Subcutaneous abdominal adipose tissue (tissue), 5 donors: ENCODE results near the gene BMS1.
"Not testable (repeated sequence)": the region's sequence is repeated elsewhere in the genome, so short reads cannot be mapped to it uniquely, and the experiment has no call there.

Experiments
- H3K27ac ChIP-seq: one replicate; pipeline ENCODE4 v1.7.0; 2013; ENCODE audit warnings: low read depth, mild to moderate bottlenecking, inconsistent platforms, low read length, moderate library complexity
- H3K27me3 ChIP-seq, 5 donors: one replicate each; pipeline ENCODE4 v1.7.0; 2013; ENCODE audit warnings: low read length in 5 of 5, inconsistent platforms in 1 of 5; ENCODE audit not compliant: control insufficient read depth in 5 of 5, insufficient read depth in 4 of 5
- H3K36me3 ChIP-seq, 5 donors: one replicate each; pipeline ENCODE4 v1.7.0; 2013; ENCODE audit warnings: low read length in 5 of 5; ENCODE audit not compliant: control insufficient read depth in 5 of 5, insufficient read depth in 5 of 5
- H3K4me1 ChIP-seq, 5 donors: one replicate each; pipeline ENCODE4 v1.7.0; 2013; ENCODE audit warnings: low read length in 5 of 5, mild to moderate bottlenecking in 3 of 5, moderate library complexity in 1 of 5; ENCODE audit not compliant: control insufficient read depth in 5 of 5, insufficient read depth in 5 of 5
- H3K4me3 ChIP-seq, 5 donors: one replicate each; pipeline ENCODE4 v1.7.0; 2013; ENCODE audit warnings: low read length in 5 of 5, low read depth in 1 of 5
- H3K9ac ChIP-seq, 5 donors: one replicate each; pipeline ENCODE4 v1.7.0; 2013; ENCODE audit warnings: low read length in 5 of 5, mild to moderate bottlenecking in 4 of 5, moderate library complexity in 3 of 5
- H3K9me3 ChIP-seq, 5 donors: one replicate each; pipeline ENCODE4 v1.7.0; 2013; ENCODE audit warnings: low read length in 5 of 5; ENCODE audit not compliant: control insufficient read depth in 5 of 5
- donor health status: healthy.
- donor health status: healthy.
- donor health status: healthy.
- donor health status: healthy.
- donor health status: healthy.

Gene BMS1

DNA sequence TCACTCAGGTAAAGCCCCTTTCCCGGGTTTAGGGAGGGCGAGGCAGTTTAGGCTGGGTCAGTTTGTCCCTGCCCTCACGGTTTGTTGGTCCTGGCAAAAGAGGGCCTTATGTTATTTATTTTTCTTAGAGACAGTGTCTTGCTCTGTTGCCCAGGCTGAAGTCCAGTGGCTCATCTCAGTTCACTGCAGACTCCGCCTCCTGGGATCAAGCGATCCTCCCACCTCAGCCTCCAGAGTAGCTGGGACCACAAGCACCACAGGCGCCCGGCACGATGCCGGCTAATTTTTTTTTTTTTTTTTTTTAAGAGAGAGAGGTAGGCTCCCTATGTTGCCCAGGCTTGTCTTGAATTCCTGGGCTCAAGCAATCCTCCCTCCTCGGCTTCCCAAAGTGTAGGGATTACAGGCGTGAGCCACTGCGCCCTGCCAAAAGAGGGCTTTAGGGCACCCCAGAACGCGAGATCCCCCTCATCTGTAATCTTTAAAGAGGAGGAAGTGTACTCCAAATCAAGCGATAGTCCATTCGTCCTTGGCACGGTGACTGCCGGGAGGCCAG is 626 bp upstream of the BMS1 start:
- H3K4me1 ChIP-seq = peaks cover 0 to 19% (median 16%) of the 10 kb centered on the region in 5 donors
- H3K9me3 ChIP-seq = no peaks in the 10 kb centered on the region
- H3K27ac ChIP-seq = peak overlapping the region; percentile 92
- peak overlapping the region; percentile 86 to 95 (median 92) for H3K9ac ChIP-seq
- H3K27me3 ChIP-seq = peaks cover 0 to 6% (median 0%) of the 10 kb centered on the region in 5 donors
- peaks cover 9 to 24% (median 24%) of the 10 kb centered on the region in 5 donors for H3K36me3 ChIP-seq
- peak overlapping the region; percentile 86 to 98 (median 94) for H3K4me3 ChIP-seq

DNA sequence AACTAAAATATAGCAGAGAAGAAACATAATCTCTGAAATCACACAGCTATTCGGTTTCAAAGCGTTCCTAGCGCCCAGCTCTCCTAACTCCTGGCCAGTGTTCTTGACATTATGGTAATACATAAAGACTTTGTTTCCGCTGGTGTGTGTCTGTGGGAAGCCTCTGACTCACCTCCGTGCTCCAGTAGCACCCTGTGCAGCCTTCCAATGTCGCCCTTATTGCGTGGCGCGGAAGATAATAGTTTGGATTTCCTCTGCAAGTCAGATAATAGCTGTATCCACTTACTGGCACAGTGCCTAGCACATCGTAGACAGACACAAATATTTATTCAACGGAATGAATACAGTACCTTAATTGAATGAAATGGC is 570 bp downstream of the BMS1 start:
- Histone ChIP-seq H3K27ac (peak overlapping the region; percentile 92), H3K9ac (peak overlapping the region; percentile 86 to 95 (median 92)), H3K36me3 (peaks cover 17 to 35% (median 31%) of the 10 kb centered on the region in 5 donors), H3K9me3 (no peaks in the 10 kb centered on the region), H3K4me3 (peak overlapping the region; percentile 86 to 98 (median 97)), H3K27me3 (peaks cover 0 to 3% (median 0%) of the 10 kb centered on the region in 5 donors), H3K4me1 (peaks cover 0 to 19% (median 16%) of the 10 kb centered on the region in 5 donors)

- Histone ChIP-seq H3K27me3 (no peaks in the 10 kb centered on the region), H3K36me3 (peaks cover 24 to 58% (median 49%) of the 10 kb centered on the region in 5 donors), H3K27ac (no peak overlapping the region), H3K4me1 (peaks cover 0 to 19% (median 16%) of the 10 kb centered on the region in 5 donors), H3K9me3 (no peaks in the 10 kb centered on the region), H3K4me3 (no peak overlapping the region), H3K9ac (no peak overlapping the region)
These were observed 3.2 kb downstream of the BMS1 start for GRCh38 chr10:42785759-42786158.

DNA sequence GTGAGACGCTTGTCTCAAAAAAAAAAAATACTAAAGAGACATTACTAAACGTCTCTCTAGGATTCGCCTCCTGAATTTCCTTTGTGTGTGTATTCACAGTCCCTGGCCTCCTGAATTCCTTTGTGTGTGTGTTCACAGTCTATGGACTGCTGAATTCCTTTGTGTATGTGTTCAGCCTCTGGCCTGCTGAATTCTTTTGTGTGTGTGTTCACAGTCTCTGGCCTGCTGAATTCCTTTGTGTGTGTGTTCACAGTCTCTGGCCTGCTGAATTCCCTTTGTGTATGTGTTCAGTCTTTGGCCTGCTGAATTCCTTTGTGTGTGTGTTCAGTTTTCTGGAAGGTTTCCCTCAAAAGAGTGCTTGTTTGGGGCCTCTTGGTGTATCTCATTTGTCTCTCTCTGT is 8.2 kb downstream of the BMS1 start:
- H3K27me3 ChIP-seq = no peaks in the 10 kb centered on the region
- H3K36me3 ChIP-seq = peaks cover 40 to 90% (median 79%) of the 10 kb centered on the region in 5 donors
- no peaks in the 10 kb centered on the region for H3K4me1 ChIP-seq
- no peak overlapping the region for H3K4me3 ChIP-seq
- H3K9ac ChIP-seq = no peak overlapping the region
- no peak overlapping the region for H3K27ac ChIP-seq
- H3K9me3 ChIP-seq = no peaks in the 10 kb centered on the region

DNA sequence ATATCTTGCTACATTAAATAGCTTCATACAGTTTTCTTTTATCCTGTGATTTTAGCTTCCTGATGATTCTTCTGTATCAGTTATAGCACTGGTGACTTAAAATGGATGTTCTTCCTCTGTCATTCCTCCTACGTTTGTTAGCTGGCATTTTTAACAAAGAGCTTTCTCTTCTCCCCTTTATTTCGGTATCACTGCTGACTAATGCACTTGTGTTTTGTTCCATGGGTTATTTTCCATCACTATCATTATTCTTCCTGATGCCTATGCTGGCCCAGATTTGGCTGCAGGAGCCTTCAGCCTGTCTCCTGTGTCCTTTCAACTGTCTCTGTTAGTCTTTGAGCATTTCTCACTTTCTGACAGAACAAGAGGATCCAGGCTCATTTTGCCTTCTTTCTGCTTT is 13.1 kb downstream of the BMS1 start:
- H3K4me3 ChIP-seq = no peak overlapping the region
- no peaks in the 10 kb centered on the region for H3K4me1 ChIP-seq
- H3K27ac ChIP-seq = no peak overlapping the region
- H3K9me3 ChIP-seq = no peaks in the 10 kb centered on the region
- no peak overlapping the region for H3K9ac ChIP-seq
- H3K36me3 ChIP-seq = peaks cover 67 to 95% (median 91%) of the 10 kb centered on the region in 5 donors
- no peaks in the 10 kb centered on the region for H3K27me3 ChIP-seq

GRCh38 chr10:42801135-42801534 is 18.5 kb downstream of the BMS1 start:
- H3K27me3 ChIP-seq = no peaks in the 10 kb centered on the region
- no peak overlapping the region for H3K27ac ChIP-seq
- H3K36me3 ChIP-seq = peaks cover 68 to 86% (median 76%) of the 10 kb centered on the region in 5 donors
- H3K4me3 ChIP-seq = no peak overlapping the region
- no peaks in the 10 kb centered on the region for H3K4me1 ChIP-seq
- H3K9ac ChIP-seq = no peak overlapping the region
- H3K9me3 ChIP-seq = no peaks in the 10 kb centered on the region

DNA sequence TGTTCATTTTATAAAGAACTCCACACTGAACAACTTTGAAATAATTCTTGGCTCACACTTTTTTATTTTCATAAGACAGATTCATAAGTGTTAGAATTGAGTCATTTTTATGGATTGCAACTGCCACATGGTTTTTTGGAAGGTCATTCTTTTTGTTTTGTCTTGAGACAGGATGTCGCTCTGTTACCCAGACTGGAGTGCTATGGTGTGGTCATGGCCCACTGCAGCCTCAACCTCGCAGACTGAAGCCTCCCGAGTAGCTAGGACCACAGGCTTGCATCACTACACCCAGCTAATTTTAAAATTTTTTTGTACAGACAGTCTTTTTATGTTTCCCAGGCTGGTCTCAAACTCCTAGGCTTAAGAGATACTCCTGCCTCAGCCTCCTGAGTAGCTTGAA is 20.3 kb downstream of the BMS1 start:
- no peak overlapping the region for H3K4me3 ChIP-seq
- no peaks in the 10 kb centered on the region for H3K27me3 ChIP-seq
- no peak overlapping the region for H3K27ac ChIP-seq
- peaks cover 64 to 82% (median 68%) of the 10 kb centered on the region in 5 donors for H3K36me3 ChIP-seq
- H3K9me3 ChIP-seq = no peaks in the 10 kb centered on the region
- no peak overlapping the region for H3K9ac ChIP-seq
- no peaks in the 10 kb centered on the region for H3K4me1 ChIP-seq

- Histone ChIP-seq H3K4me3 (no peak overlapping the region), H3K27me3 (no peaks in the 10 kb centered on the region), H3K4me1 (no peaks in the 10 kb centered on the region), H3K9ac (no peak overlapping the region), H3K9me3 (no peaks in the 10 kb centered on the region), H3K36me3 (peaks cover 24 to 40% (median 28%) of the 10 kb centered on the region in 5 donors), H3K27ac (no peak overlapping the region)
These were observed 27.1 kb downstream of the BMS1 start for GRCh38 chr10:42809676-42810075.

GRCh38 chr10:42812028-42812427 is 29.4 kb downstream of the BMS1 start:
- Histone ChIP-seq H3K4me1 (no peaks in the 10 kb centered on the region), H3K27me3 (no peaks in the 10 kb centered on the region)

GRCh38 chr10:42813989-42814687 is 31.5 kb downstream of the BMS1 start:
- peaks cover 13 to 42% (median 31%) of the 10 kb centered on the region in 5 donors for H3K36me3 ChIP-seq

More at GRCh38 chr10:42812028-42812427, 29.4 kb downstream of the BMS1 start:
- Histone ChIP-seq H3K36me3 (peaks cover 16 to 36% (median 21%) of the 10 kb centered on the region in 5 donors), H3K27ac (no peak overlapping the region), H3K9me3 (no peaks in the 10 kb centered on the region), H3K9ac (no peak overlapping the region), H3K4me3 (no peak overlapping the region)

More at GRCh38 chr10:42813989-42814687, 31.5 kb downstream of the BMS1 start:
- not testable (repeated sequence) for H3K4me1 ChIP-seq, H3K9me3 ChIP-seq, H3K9ac ChIP-seq, H3K27ac ChIP-seq, H3K4me3 ChIP-seq, H3K27me3 ChIP-seq
